ENCODE data around the gene DGKD. TPM values are rescaled to one million over a fixed set of nuclear protein-coding genes. Genes with fewer than 3 reads are reported as not detected.

The DGKD gene
- total and polyA plus RNA-seq, 5 experiments from 2014 or later = 29.3 to 315 (median 44.5) TPM

DNA sequence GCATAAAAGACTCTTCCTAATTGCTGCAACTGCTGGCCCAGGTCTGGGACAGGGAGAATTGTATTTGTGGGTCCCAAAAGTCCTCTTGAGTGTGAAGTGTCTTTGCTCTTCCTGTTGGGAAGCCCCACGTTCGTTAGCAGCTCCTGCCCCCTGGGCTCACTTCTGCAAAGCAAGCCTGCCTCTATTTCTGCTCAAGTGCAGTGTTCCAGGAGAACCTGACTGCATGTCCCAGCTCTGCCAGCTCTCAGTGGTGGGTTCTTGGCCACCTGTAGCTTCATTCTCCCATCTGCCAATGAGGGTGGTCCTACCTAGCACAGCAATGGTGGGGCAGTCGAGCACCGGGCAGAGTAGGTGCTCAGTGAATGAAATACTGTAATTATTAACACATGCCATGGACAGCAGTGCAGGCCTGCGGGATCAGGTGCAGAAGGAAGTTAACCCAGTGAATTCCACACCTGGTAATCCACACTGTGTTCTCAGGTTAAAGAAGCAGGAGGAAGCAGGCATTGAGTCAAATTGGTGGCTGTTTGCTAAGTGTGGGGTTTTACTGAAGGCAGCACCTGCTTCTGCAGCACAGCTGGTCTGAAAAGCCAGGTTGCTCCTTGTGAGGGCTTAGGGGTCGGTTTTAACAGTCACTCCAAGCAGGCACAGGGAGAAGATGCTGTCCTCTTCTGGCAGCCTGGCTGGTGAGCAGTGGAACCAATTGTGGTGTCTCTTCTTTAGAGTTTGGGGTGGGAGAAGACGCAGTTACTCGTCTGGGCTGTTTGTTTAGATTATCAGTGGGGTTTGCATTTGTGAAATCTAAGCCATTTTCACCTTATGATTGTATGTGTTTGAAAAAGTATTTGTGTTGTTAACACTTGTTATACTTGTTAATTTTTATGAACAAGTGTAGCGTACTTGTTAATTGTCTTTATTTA is 54.3 kb downstream of the DGKD start:
- ATAC-seq = peak in 1 of 2 donors; percentile 7
- POLR2A ChIA-PET = interaction anchor here (0.7 to 14.1 kb wide), 5 partner anchors 10 to 49 kb away, joined by 3 to 292 read pairs (median 3); no protein-coding TSS in a partner anchor
- no peak for DNase-seq
- H3K36me3 Mint-ChIP-seq = peaks cover 12 to 44% (median 13%) of the 10 kb centered on the region in 3 donors
- H3K27ac Mint-ChIP-seq = peak overlapping the region; percentile 89 to 97 (median 90)
- no peaks in the 10 kb centered on the region for H3K27me3 Mint-ChIP-seq
- peaks cover 0 to 3% (median 0%) of the 10 kb centered on the region in 9 donors for H3K9me3 Mint-ChIP-seq
- peaks cover 38 to 93% (median 82%) of the 10 kb centered on the region in 4 donors for H3K4me1 Mint-ChIP-seq
- peak overlapping the region; percentile 27 to 86 (median 72) for H3K4me3 Mint-ChIP-seq

GRCh38 chr2:233409286-233409991 is 55.1 kb downstream of the DGKD start:
- Mint-ChIP-seq H3K27ac (peak overlapping the region; percentile 89 to 97 (median 90)), H3K9me3 (peaks cover 0 to 3% (median 0%) of the 10 kb centered on the region in 9 donors), H3K36me3 (peaks cover 10 to 40% (median 11%) of the 10 kb centered on the region in 3 donors), H3K4me3 (peak overlapping the region; percentile 56 to 86 (median 72)), H3K27me3 (no peaks in the 10 kb centered on the region), H3K4me1 (peaks cover 38 to 97% (median 85%) of the 10 kb centered on the region in 4 donors)
- POLR2A ChIA-PET = interaction anchor here (0.7 to 14.1 kb wide), 6 partner anchors 9 to 131 kb away, joined by 3 to 292 read pairs (median 6); no protein-coding TSS in a partner anchor
- ATAC-seq (peak; percentile 80 to 88), DNase-seq (peak in 6 of 10 donors; percentile 26 to 78 (median 66))

DNA sequence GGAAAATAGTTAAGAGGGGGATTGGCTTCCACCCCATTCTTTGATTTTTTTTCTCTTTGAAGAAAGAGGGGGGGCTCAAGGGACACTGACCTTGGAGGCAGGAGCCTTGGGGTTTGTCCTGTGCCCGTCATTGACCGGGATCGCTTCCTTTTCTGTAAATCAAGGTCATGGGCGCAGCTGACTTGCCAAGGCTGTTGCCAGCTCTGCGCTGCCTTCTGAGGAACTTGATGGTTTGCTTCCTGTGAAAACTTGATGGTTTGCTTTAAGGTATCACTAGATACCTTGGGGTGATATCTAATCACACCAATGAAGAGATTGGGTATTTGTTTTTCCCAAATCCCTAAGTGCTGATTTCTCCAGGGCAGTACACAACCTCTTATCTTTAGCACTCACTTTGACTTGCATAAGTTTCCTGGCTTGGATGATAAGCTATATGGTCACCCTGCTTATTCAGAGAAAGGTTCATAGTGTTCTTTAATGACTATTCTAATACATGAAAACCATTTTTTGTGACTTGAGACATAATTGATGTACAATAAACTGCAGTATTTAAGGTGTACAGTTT is 56.0 kb downstream of the DGKD start:
- POLR2A ChIA-PET = interaction anchor here (0.7 to 14.1 kb wide), 5 partner anchors 8 to 132 kb away, joined by 3 to 292 read pairs (median 5); no protein-coding TSS in a partner anchor
- Mint-ChIP-seq H3K27ac (peak overlapping the region; percentile 89 to 97 (median 90)), H3K36me3 (peaks cover 6 to 40% (median 11%) of the 10 kb centered on the region in 3 donors), H3K27me3 (no peaks in the 10 kb centered on the region), H3K9me3 (peaks cover 0 to 3% (median 0%) of the 10 kb centered on the region in 9 donors), H3K4me1 (peaks cover 36 to 97% (median 87%) of the 10 kb centered on the region in 4 donors), H3K4me3 (peak overlapping the region; percentile 66 to 86 (median 72))
- DNase-seq = no peak
- ATAC-seq = no peak

DNA sequence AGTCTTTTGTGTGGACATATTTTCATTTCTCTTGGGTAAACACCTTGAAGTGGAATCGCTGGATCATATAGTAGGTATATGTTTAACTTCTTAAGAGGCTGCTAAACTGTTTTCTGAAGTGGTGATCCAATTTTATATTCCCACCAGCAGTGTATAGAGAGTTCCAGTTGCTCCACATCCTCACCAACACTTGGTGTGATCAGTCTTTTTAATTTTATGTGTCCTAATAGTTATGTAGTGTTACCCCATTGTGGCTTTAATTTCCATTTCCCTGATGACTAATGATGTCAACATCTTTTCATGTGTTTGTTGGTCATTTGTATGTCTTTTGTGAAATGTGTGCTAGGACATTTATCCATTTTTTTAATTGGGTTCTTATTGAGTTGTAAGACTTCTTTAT is 56.9 kb downstream of the DGKD start:
- no peak for ATAC-seq
- peaks cover 0 to 3% (median 0%) of the 10 kb centered on the region in 9 donors for H3K9me3 Mint-ChIP-seq
- peak overlapping the region; percentile 34 to 97 (median 89) for H3K27ac Mint-ChIP-seq
- no peak for DNase-seq
- H3K4me1 Mint-ChIP-seq = peaks cover 38 to 97% (median 89%) of the 10 kb centered on the region in 4 donors
- no peaks in the 10 kb centered on the region for H3K27me3 Mint-ChIP-seq
- peaks cover 6 to 41% (median 11%) of the 10 kb centered on the region in 3 donors for H3K36me3 Mint-ChIP-seq
- POLR2A ChIA-PET = interaction anchor here (14.1 kb wide), 1 partner anchor 8 kb away, joined by 292 read pairs; no protein-coding TSS in a partner anchor
- peak overlapping the region in 5 of 10 donors; percentile 18 to 72 (median 32) for H3K4me3 Mint-ChIP-seq

DNA sequence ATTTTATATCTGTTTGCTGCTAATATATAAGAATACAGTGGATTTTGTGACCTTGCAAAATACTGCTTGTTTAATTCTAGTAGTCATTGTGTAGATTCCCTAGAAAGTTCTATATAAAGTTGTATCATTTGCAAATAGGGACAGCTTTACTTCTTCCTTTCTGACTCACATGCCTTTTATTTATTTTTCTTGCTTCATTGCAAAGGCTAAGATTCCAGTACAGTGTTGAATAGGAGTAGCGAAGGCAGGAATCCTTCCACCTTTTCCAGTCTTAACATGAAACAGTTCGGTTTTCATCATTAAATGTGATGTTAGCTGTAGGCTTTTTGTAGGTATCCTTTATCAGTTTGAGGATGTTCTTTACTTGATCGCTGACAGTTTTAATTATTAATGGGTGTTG is 58.1 kb downstream of the DGKD start:
- no peaks in the 10 kb centered on the region for H3K27me3 Mint-ChIP-seq
- no peak for DNase-seq
- H3K36me3 Mint-ChIP-seq = peaks cover 6 to 37% (median 6%) of the 10 kb centered on the region in 3 donors
- peak overlapping the region in 8 of 10 donors; percentile 75 to 97 (median 86) for H3K27ac Mint-ChIP-seq
- POLR2A ChIA-PET = interaction anchor here (2.8 to 13.7 kb wide), 2 partner anchors 8 to 13 kb away, joined by 12 to 292 read pairs; no protein-coding TSS in a partner anchor
- H3K4me1 Mint-ChIP-seq = peaks cover 41 to 98% (median 90%) of the 10 kb centered on the region in 4 donors
- H3K4me3 Mint-ChIP-seq = peak overlapping the region in 2 of 10 donors; percentile 22 to 33
- no peak for ATAC-seq
- peaks cover 0 to 3% (median 0%) of the 10 kb centered on the region in 9 donors for H3K9me3 Mint-ChIP-seq

- DNase-seq = no peak
- peaks cover 0 to 3% (median 0%) of the 10 kb centered on the region in 9 donors for H3K9me3 Mint-ChIP-seq
- peaks cover 41 to 99% (median 93%) of the 10 kb centered on the region in 4 donors for H3K4me1 Mint-ChIP-seq
- H3K27me3 Mint-ChIP-seq = no peaks in the 10 kb centered on the region
- H3K4me3 Mint-ChIP-seq = peak overlapping the region in 9 of 10 donors; percentile 63 to 83 (median 76)
- peak overlapping the region; percentile 75 to 97 (median 92) for H3K27ac Mint-ChIP-seq
- peaks cover 6 to 36% (median 8%) of the 10 kb centered on the region in 3 donors for H3K36me3 Mint-ChIP-seq
- ATAC-seq = no peak
- POLR2A ChIA-PET = interaction anchor here (1.0 to 13.7 kb wide), 3 partner anchors 9 to 25 kb away, joined by 3 to 292 read pairs (median 12); no protein-coding TSS in a partner anchor
Observed at GRCh38 chr2:233413046-233413445, 58.8 kb downstream of the DGKD start.

GRCh38 chr2:233413559-233414272 is 59.4 kb downstream of the DGKD start:
- DNase-seq (peak; percentile 35 to 84 (median 64)), ATAC-seq (peak; percentile 58 to 60)
- peaks cover 6 to 31% (median 8%) of the 10 kb centered on the region in 3 donors for H3K36me3 Mint-ChIP-seq
- H3K4me3 Mint-ChIP-seq = peak overlapping the region; percentile 10 to 83 (median 76)
- POLR2A ChIA-PET = interaction anchor here (0.6 to 13.7 kb wide), 7 partner anchors 9 to 29 kb away, joined by 3 to 292 read pairs (median 5); no protein-coding TSS in a partner anchor
- peak overlapping the region; percentile 75 to 97 (median 92) for H3K27ac Mint-ChIP-seq
- peaks cover 41 to 99% (median 93%) of the 10 kb centered on the region in 4 donors for H3K4me1 Mint-ChIP-seq
- H3K9me3 Mint-ChIP-seq = peaks cover 0 to 3% (median 0%) of the 10 kb centered on the region in 9 donors
- no peaks in the 10 kb centered on the region for H3K27me3 Mint-ChIP-seq

DNA sequence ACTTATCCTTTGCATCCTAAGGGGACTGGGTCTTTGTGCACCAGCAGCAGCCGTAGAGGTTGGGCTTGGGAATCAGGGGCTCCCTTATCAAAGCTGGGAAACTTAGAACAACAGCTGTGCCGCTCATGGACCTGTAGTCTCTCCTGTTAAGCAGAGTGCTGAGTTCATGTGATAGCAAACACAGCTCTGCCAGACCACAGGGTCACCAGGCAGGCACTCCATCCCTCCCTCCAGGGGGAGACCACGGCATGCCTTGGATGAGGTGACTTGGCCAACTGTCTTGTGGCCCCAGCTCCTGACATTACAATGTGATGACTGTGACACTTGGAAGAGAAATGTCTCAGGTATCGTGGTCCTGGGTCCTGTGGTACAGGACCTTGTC is 60.0 kb downstream of the DGKD start:
- Mint-ChIP-seq H3K4me1 (peaks cover 40 to 99% (median 93%) of the 10 kb centered on the region in 4 donors), H3K4me3 (peak overlapping the region in 8 of 10 donors; percentile 34 to 76 (median 74)), H3K27ac (peak overlapping the region; percentile 66 to 97 (median 91)), H3K36me3 (peaks cover 6 to 31% (median 8%) of the 10 kb centered on the region in 3 donors), H3K9me3 (peaks cover 0 to 3% (median 0%) of the 10 kb centered on the region in 9 donors), H3K27me3 (no peaks in the 10 kb centered on the region)
- no peak for DNase-seq
- POLR2A ChIA-PET = interaction anchor here (0.6 to 13.7 kb wide), 7 partner anchors 8 to 29 kb away, joined by 3 to 292 read pairs (median 5); no protein-coding TSS in a partner anchor
- ATAC-seq = no peak

- peak in 1 of 10 donors; percentile 29 for DNase-seq
- Mint-ChIP-seq H3K36me3 (peaks cover 6 to 31% (median 8%) of the 10 kb centered on the region in 3 donors), H3K27ac (peak overlapping the region; percentile 75 to 97 (median 88)), H3K27me3 (no peaks in the 10 kb centered on the region), H3K4me3 (peak overlapping the region in 9 of 10 donors; percentile 4 to 76 (median 68)), H3K4me1 (peaks cover 45 to 99% (median 93%) of the 10 kb centered on the region in 4 donors), H3K9me3 (peaks cover 0 to 3% (median 0%) of the 10 kb centered on the region in 9 donors)
- no peak for ATAC-seq
- POLR2A ChIA-PET = interaction anchor here (1.2 to 13.7 kb wide), 5 partner anchors 10 to 30 kb away, joined by 4 to 292 read pairs (median 5); no protein-coding TSS in a partner anchor
Observed at GRCh38 chr2:233414777-233415570, 60.7 kb downstream of the DGKD start.

DNA sequence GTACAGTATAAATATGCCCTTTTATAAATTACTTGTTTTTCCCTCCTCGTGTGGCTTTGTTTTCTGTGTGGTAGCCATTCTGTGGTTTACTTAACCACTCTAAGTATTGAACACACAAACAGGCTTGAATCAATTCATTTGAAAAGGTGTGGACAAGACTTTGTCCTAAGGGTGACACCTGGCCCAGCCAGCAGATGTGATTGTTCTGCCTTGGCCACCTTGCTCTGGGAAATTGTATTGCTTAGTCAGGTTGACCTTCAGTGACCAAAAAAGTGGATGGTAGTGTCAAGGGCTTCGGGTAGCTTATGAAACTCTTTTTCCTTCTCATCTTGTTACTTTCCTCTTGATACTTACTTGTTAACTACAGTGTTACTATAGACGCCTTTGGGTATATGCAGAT is 61.9 kb downstream of the DGKD start:
- no peak for ATAC-seq
- Mint-ChIP-seq H3K27ac (peak overlapping the region in 9 of 10 donors; percentile 12 to 97 (median 78)), H3K27me3 (no peaks in the 10 kb centered on the region), H3K36me3 (peaks cover 6 to 31% (median 7%) of the 10 kb centered on the region in 3 donors), H3K4me1 (peaks cover 48 to 99% (median 93%) of the 10 kb centered on the region in 4 donors), H3K4me3 (peak overlapping the region in 3 of 10 donors; percentile 15 to 36 (median 22)), H3K9me3 (peaks cover 0 to 3% (median 0%) of the 10 kb centered on the region in 9 donors)
- POLR2A ChIA-PET = interaction anchor here (1.2 to 13.7 kb wide), 2 partner anchors 12 to 27 kb away, joined by 4 to 292 read pairs; no protein-coding TSS in a partner anchor
- DNase-seq = no peak

All from naive thymus-derived CD8-positive, alpha-beta T cell (primary cell).